ENCODE data around the gene ACO2.
"Not testable (repeated sequence)": the region's sequence is repeated elsewhere in the genome, so short reads cannot be mapped to it uniquely, and the experiment has no call there.

ACO2 gene

DNA sequence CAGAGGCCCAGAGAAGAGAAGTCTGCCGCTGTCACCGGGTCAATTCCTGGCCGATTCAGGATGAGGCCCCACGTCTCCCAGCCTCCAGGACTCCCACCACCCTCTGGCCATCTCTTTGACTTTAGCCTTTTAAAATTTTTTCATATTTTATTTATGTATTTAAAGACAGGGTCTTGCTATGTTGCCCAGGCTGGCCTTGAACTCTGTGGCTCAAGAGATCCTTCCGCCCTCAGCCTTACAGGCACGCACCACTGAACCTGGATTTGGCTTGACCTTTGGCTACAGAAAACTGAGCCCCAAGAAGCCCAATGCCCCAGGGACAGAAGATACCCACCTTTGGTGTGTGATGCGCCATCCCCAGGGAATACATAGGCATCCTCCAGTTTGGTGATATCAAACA, 71.4 kb downstream of the ACO2 start:
- Mint-ChIP-seq H3K27me3 (ENCODE audit: low read depth) (peaks cover 2% of the 10 kb centered on the region), H3K27ac (no peak overlapping the region), H3K4me1 (ENCODE audit: low read depth) (peaks cover 24% of the 10 kb centered on the region), H3K9me3 (no peaks in the 10 kb centered on the region), H3K4me3 (no peak overlapping the region), H3K36me3 (ENCODE audit: low read depth) (peaks cover 8% of the 10 kb centered on the region)
- no peak for DNase-seq (ENCODE audit: low spot score)

DNA sequence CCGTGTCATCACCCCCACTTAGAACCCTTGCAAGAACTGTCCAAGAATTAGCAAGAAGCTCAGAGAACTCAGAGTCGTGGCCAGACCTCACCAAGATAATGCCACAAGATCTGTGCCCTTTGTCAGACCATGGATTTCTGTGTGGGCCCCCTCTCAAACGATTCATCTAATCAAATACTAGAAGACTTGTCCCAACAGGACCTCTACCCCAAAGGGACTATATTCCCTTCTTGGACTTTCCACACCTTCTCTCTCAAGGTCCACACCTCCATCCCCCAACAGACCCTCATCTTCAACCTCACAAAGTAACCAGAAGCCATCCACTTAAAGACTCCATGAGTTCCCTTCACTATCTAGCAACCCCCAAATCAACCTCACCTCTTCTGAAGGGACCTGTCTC, 72.6 kb downstream of the ACO2 start:
- DNase-seq (ENCODE audit: low spot score), result no peak

DNA sequence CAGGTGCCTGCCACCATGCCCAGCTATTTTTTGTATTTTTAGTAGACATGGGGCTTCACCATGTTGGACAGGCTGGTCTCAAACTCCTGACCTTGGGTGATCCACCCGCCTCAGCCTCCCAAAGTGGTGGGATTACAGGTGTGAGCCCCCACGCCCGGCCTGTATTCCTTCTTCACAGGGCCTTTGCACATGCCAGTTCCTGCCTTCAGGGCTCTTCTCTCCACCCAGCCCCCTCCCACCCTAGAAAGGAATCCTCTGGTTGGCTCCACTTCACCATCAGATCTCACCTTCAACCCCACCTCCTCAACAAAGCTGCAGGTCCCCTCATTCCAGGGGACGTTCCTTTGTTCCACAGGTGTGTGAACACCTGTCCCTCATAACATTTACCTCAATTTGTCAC, 73.3 kb downstream of the ACO2 start:
- peak overlapping the region; percentile 92 for H3K4me3 Mint-ChIP-seq
- no peak for DNase-seq (ENCODE audit: low spot score)
- peaks cover 2% of the 10 kb centered on the region for H3K27me3 Mint-ChIP-seq (ENCODE audit: low read depth)
- H3K9me3 Mint-ChIP-seq, result no peaks in the 10 kb centered on the region
- H3K36me3 Mint-ChIP-seq (ENCODE audit: low read depth), result peaks cover 8% of the 10 kb centered on the region
- H3K27ac Mint-ChIP-seq, result peak overlapping the region; percentile 85
- peaks cover 24% of the 10 kb centered on the region for H3K4me1 Mint-ChIP-seq (ENCODE audit: low read depth)

More for the DNA sequence above, 72.6 kb downstream of the ACO2 start:
- peaks cover 24% of the 10 kb centered on the region for H3K4me1 Mint-ChIP-seq (ENCODE audit: low read depth)
- no peaks in the 10 kb centered on the region for H3K9me3 Mint-ChIP-seq
- no peak overlapping the region for H3K27ac Mint-ChIP-seq
- H3K27me3 Mint-ChIP-seq (ENCODE audit: low read depth), result peaks cover 2% of the 10 kb centered on the region
- peak overlapping the region; percentile 1 for H3K4me3 Mint-ChIP-seq
- H3K36me3 Mint-ChIP-seq (ENCODE audit: low read depth), result peaks cover 8% of the 10 kb centered on the region

DNA sequence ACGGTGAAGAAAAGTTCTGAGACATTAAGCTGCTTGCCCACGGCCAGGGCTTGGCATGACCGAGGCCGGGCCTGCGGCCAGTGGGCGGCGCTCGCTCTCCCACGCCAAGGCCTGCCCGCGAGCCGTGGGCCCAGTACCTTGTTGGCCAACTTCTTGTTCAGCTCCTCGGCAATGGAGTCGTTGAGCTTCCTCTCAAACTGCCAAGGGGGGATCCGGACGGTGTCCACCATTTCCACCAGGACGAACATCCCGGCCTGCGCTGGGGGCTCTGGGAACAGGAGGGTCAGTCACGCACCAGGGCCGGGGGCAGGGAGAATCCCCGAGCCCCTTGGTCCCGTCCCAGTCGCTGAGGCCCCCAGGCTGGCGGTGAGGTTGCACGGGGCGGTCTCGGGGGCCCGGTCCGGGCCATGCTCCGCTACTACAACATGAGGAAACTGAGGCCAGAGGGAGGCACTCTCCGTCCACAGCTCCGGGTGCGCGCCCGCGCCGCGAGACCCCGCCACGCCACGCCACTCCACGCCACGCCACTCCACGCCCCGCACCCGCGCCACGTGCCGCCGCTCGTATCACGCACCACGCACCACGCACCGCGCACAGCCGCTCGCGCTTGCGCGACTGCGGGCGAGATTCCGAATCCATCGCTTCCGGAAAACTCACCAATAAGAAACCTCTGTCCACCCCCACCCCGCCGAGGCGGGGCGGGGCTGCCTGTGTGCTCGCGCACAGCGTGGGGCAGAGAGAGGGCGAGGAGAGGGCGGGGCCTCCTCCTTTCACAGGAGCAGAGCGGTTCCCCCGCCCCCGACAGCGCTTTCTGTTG, 75.1 kb downstream of the ACO2 start, which contains the start of gene POLR3H:
Gene POLR3H, minus strand, starts transcription at position 617 of the 817 bp plus-strand sequence. Its CDS starts 369 bp downstream, at position 248.
- peaks cover 8% of the 10 kb centered on the region for H3K36me3 Mint-ChIP-seq (ENCODE audit: low read depth)
- H3K4me1 Mint-ChIP-seq (ENCODE audit: low read depth), result peaks cover 24% of the 10 kb centered on the region
- peak within 1 kb of the TSS; percentile 82 for H3K27ac Mint-ChIP-seq
- peak; percentile 96 for DNase-seq (ENCODE audit: low spot score)
- H3K4me3 Mint-ChIP-seq, result peak within 1 kb of the TSS; percentile 92
- H3K9me3 Mint-ChIP-seq, result no peaks in the 10 kb centered on the region
- H3K27me3 Mint-ChIP-seq (ENCODE audit: low read depth), result peaks cover 2% of the 10 kb centered on the region

DNA sequence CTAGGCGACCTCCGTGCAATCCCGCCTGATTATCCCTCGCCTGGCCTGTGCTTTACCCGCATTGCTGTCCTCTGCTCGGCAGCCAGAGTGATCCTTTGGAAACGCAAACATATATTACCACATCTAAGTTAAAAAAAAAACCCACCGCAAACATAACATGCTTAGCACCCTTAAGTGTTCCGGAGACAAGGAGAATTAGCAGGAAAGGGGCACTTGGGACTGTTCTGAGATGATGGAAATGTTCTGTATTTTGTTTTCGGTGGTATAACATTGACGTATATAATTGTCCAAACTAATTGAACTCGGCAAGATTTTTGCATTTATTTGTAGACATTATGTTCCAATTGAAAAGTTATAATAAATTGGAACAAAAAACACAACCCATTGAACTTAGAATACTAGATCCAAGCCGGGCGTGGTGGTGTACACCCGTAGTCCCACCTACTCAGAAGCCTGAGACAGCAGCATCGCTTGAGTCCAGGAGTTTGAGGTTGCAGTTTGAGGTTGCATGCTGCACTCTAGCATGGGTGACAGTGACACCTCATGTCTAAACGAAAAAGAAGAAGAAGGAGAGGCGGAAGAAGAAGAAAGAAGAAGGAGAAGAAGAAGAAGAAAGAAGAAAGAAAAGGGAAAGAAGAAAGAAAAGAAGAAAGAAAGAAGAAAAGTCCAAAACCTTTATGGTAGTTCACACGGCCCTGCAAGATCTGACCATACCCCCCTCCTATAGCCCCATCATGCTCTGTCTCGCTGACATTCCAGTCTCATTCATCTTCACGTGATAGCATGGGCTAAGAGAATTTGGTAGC, 76.0 kb downstream of the ACO2 start:
- Mint-ChIP-seq H3K4me3 (peak overlapping the region; percentile 92), H3K4me1 (ENCODE audit: low read depth) (peaks cover 24% of the 10 kb centered on the region), H3K27me3 (ENCODE audit: low read depth) (peaks cover 2% of the 10 kb centered on the region), H3K9me3 (no peaks in the 10 kb centered on the region), H3K36me3 (ENCODE audit: low read depth) (peaks cover 2% of the 10 kb centered on the region), H3K27ac (peak overlapping the region; percentile 82)
- DNase-seq (ENCODE audit: low spot score), result no peak

DNA sequence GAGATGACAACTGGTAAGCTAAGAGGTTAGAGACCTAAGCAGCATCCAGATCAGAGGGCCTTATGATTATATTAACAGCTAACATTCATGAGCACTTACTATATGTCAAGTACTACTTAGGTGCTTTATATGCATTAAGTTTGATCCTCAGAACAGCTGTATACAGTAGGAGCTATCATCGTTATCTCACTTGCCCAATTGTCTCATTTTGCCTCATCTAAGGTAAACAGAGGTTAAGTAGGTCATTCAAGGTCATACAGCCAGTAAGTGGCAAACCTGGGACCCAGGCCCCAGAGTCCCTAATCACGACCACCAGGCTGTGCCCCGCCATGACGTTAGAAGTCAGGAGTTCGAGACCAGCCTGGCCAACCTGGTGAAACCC, 79.9 kb downstream of the ACO2 start:
- Mint-ChIP-seq H3K4me1 (ENCODE audit: low read depth) (peaks cover 7% of the 10 kb centered on the region), H3K9me3 (no peaks in the 10 kb centered on the region), H3K36me3 (ENCODE audit: low read depth) (no peaks in the 10 kb centered on the region), H3K4me3 (no peak overlapping the region), H3K27me3 (ENCODE audit: low read depth) (peaks cover 8% of the 10 kb centered on the region), H3K27ac (no peak overlapping the region)
- DNase-seq (ENCODE audit: low spot score), result no peak

DNA sequence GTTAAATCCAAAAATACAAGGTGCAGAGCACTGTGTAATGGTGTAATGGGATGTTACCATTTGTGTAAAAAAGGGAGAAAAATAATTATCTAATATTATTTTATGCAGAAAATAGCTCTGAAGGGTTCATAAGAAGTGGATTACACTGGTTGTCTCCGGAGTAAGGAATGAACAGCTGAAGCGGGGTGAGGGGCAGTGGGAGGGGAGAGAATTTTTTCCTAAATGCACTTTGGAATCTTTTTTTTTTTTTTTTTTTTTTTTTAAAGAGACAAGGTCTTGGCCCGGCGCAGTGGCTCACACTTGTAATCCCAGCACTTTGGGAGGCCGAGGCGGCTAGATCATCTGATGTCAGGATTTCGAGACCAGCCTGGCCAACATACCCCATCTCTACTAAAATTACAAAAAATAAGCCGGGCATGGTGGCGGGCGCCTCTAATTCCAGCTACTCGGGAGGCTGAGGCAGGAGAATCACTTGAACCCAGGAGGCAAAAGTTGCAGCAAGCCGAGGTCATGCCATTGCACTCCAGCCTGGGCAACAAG, 82.1 kb downstream of the ACO2 start:
- H3K27me3 Mint-ChIP-seq (ENCODE audit: low read depth), result peaks cover 6% of the 10 kb centered on the region
- H3K9me3 Mint-ChIP-seq, result no peaks in the 10 kb centered on the region

DNA sequence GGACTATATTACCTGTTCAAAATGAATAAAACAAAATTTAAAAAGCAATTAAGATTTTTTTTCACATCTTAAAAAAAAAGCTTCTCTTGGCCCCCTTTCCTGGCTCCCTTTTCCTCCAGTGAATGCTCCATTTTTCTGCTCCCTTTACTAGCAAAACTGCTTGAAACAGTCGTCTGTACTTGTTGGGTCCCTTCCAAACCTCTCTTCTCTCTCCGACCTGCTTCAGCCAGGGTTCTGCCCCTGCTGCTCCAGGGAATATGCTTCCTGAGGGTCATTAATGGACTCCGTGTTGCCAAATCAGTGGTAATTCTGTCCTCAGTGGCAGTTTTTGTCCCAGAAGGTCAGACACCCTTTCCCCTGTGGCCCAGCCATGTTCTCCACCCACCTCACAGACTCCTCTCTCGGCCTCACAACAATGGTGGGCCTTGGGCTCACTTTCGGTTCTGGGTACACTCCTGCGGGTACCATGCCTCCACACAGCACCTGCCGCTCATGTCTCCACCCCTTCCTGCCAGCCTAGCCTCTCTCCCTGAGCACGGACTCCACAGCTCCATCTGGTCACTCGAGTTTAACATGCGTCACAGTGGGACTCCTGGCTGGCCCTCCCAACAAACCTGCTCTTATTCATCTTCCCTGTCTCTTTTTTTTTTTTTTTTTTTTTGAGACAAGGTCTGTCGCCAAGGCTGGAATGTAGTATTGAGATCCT, 83.1 kb downstream of the ACO2 start:
- Mint-ChIP-seq H3K27ac (no peak overlapping the region), H3K4me3 (no peak overlapping the region), H3K27me3 (ENCODE audit: low read depth) (peaks cover 9% of the 10 kb centered on the region), H3K36me3 (ENCODE audit: low read depth) (no peaks in the 10 kb centered on the region), H3K4me1 (ENCODE audit: low read depth) (no peaks in the 10 kb centered on the region), H3K9me3 (no peaks in the 10 kb centered on the region)
- DNase-seq (ENCODE audit: low spot score), result no peak

More for the DNA sequence above, 82.1 kb downstream of the ACO2 start:
- Mint-ChIP-seq H3K27ac (no peak overlapping the region), H3K36me3 (ENCODE audit: low read depth) (no peaks in the 10 kb centered on the region), H3K4me3 (no peak overlapping the region), H3K4me1 (ENCODE audit: low read depth) (no peaks in the 10 kb centered on the region)
- no peak for DNase-seq (ENCODE audit: low spot score)

DNA sequence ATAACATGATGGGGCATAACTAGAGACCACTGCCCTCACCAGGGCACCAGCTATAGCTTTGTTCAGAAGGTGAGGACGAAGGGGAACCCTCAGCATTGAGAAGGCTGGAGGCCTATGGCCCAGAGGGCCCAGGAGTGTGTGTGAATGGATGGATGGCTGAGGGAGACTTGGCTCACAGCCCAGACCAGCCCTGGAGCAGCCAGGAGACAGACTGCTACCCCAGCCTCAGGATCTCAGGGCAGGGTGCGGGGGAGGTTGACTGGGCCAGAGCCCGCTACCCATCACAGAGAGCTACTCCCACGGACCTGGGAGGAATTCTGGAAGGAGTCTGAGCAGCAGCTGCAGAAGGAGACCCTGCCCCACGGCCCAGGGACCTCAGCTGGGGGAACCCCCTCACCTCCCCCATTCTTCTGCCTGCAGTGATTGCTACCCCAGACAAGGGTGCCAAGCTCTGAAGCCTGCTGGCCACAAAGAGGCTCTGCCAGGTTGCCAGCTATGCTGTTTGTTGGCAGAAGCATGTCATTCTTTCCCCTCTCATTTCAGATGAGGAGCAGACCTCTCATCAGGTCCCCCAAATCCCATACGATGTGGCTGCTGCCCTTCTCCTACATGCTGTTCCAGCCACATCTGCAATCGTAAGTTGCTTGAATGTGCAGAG, 86.5 kb downstream of the ACO2 start:
- Mint-ChIP-seq H3K36me3 (ENCODE audit: low read depth) (no peaks in the 10 kb centered on the region), H3K4me1 (ENCODE audit: low read depth) (no peaks in the 10 kb centered on the region), H3K4me3 (no peak overlapping the region), H3K9me3 (no peaks in the 10 kb centered on the region), H3K27me3 (ENCODE audit: low read depth) (peaks cover 20% of the 10 kb centered on the region), H3K27ac (no peak overlapping the region)
- DNase-seq (ENCODE audit: low spot score), result no peak

DNA sequence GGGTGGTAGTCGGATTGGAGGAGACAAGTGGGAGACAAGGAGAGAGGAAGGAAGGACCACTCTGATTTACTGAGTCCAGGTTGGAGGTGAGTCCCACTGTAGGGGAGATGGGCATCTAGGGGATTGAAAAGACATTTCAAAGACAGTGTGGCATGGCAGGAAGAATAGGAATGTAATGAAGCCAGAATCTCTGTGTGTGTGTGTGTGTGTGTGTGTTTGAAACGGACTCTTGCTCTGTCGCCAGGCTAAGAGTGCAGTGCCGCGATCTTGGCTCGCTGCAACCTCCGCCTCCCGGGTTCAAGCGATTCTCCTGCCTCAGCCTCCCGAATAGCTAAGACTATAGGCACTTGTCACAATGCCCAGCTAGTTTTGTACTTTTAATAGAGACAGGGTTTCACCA, 87.6 kb downstream of the ACO2 start:
- no peaks in the 10 kb centered on the region for H3K9me3 Mint-ChIP-seq
- no peak overlapping the region for H3K4me3 Mint-ChIP-seq
- no peak for DNase-seq (ENCODE audit: low spot score)
- peaks cover 28% of the 10 kb centered on the region for H3K27me3 Mint-ChIP-seq (ENCODE audit: low read depth)
- H3K4me1 Mint-ChIP-seq (ENCODE audit: low read depth), result no peaks in the 10 kb centered on the region
- no peak overlapping the region for H3K27ac Mint-ChIP-seq
- H3K36me3 Mint-ChIP-seq (ENCODE audit: low read depth), result no peaks in the 10 kb centered on the region

DNA sequence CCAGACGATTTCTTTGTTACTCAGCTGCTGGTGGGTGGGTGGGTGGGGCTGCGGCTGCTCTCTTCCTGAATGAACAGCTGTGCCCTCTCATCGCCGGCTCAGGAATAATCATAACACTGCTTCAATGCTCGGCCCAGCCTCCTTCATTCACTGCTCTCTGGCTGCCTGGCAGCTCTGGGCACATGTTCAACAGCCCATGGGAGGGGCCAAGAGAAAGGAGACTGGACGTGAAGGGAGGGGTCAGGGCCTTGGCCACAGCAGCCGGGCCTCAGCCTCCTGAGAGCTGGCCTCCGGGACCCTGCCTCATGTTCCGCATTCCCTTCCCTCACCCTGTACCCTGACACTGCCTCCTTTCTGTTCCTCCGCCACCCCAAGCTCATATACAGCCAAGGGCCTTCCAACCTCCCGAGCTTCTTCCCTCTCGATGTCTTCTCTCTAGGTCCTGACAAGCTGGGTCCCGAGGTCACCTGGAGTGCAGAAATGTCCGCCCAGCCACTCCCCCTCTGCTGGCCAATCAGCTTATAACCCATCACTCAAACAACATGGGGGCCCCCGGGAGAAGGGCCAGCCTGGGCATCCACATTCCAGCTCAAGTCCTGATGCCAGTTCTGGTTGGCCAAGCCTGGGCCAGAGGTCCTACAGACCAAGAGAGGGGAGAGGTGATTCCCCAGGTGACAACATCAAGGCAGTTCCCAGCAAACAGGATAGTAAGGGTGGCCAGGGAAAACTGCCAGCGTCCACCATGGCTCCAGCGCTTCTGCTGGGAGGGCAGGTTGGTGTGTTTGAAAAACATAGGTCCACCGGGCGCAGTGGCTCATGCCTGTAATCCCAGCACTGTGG, 88.7 kb downstream of the ACO2 start:
- Mint-ChIP-seq H3K4me3 (no peak overlapping the region), H3K9me3 (no peaks in the 10 kb centered on the region), H3K36me3 (ENCODE audit: low read depth) (no peaks in the 10 kb centered on the region), H3K4me1 (ENCODE audit: low read depth) (no peaks in the 10 kb centered on the region), H3K27me3 (ENCODE audit: low read depth) (peaks cover 36% of the 10 kb centered on the region), H3K27ac (no peak overlapping the region)
- peak; percentile 12 for DNase-seq (ENCODE audit: low spot score)

DNA sequence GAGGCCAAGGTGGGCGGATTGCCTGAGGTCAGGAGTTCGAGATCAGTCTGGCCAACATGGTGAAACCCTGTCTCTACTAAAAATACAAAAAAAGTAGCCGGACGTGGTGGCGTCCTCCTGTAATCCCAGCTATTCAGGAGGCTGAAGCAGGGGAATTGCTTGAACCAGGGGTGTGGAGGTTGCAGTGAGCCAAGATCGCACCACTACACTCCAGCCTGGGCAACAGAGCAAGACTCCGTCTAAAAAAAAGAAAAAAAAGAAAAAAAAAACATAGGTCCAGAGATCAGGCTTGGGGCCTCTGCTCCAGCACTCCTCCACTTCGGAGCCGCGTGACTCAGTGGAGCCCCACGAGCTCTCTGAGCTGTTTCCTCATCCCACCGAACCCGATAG, 89.3 kb downstream of the ACO2 start:
- not testable (repeated sequence) for DNase-seq (ENCODE audit: low spot score); H3K27ac Mint-ChIP-seq; H3K4me3 Mint-ChIP-seq; H3K4me1 Mint-ChIP-seq (ENCODE audit: low read depth); H3K9me3 Mint-ChIP-seq; H3K36me3 Mint-ChIP-seq (ENCODE audit: low read depth)
- H3K27me3 Mint-ChIP-seq (ENCODE audit: low read depth), result peaks cover 33% of the 10 kb centered on the region

DNA sequence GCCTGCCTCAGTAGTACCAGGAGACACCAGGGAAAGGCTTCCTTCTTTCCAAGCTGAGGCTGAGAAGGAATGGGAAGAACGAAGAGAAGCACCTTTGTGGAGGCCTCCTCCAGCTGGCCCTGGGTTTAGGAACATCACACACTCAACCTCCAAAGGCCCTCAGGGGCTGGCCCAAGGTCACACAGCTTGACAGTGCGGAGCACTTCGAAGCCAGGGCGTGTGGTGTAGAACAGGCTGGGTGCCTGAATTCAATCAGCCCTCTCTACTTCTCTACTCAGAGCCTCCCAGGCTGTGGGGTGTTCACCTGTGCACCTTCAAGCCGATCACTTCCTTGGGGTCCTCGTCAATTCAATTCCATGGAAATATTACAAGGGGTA, 91.2 kb downstream of the ACO2 start:
- H3K4me3 Mint-ChIP-seq, result no peak overlapping the region
- no peaks in the 10 kb centered on the region for H3K4me1 Mint-ChIP-seq (ENCODE audit: low read depth)
- DNase-seq (ENCODE audit: low spot score), result no peak
- H3K27ac Mint-ChIP-seq, result no peak overlapping the region
- peaks cover 30% of the 10 kb centered on the region for H3K27me3 Mint-ChIP-seq (ENCODE audit: low read depth)
- H3K9me3 Mint-ChIP-seq, result no peaks in the 10 kb centered on the region
- H3K36me3 Mint-ChIP-seq (ENCODE audit: low read depth), result no peaks in the 10 kb centered on the region

Data from T-helper 2 cell treated with Interferon-gamma antibody and Interleukin-4, amounts not matched to agents 5 μg/mL and 100 μg/mL, for 36 hours (primary cell).